GM21576 (cell line): ENCODE results near the gene ST6GALNAC1.

Source experiments
- ATAC-seq: cut with Tn5 transposase; IDR thresholded peaks from one replicate; pipeline ENCODE4 v1.9.1; 2021; ENCODE audit warnings: mild to moderate bottlenecking, moderate library complexity; ENCODE audit not compliant: unreplicated experiment

Gene ST6GALNAC1

DNA sequence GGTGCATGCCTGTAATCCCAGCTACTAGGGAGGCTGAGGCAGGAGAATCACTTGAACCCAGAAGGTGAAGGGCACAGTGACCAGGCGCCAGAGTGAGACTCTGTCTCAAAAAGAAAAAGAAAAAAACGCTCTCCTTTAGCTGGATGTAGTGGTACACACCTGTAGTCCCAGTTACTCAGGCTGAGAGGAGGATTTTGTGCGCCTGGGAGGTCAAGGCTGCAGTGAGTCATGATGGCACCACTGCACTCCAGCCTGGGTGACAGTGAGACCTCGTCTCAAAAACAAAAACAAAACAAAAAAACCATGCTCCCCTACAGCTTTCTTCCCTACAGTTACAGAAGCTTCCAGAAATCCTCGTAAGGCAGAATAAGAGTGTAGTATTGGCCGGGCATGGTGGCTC is 33.1 kb upstream of the ST6GALNAC1 start:
- ATAC-seq: no peak

DNA sequence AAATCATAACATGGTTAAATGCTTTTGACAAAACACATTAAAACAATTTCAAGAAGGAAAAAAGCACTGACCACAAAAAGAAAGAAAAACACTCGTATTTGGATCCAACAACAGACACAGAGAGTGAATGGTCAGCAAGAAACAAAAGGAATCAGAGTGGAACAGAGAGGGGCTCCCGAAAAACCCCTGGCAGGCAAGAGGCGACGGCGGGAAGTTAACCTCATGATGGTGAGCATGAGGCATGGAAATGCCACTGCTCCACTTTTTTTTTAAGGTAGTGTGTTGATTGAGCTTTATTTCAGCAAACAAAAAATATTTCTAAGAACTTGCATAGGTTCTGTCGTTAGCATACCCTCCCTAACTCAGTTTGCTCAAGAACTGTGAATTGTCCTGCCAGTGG is 32.1 kb upstream of the ST6GALNAC1 start:
- ATAC-seq: no peak

DNA sequence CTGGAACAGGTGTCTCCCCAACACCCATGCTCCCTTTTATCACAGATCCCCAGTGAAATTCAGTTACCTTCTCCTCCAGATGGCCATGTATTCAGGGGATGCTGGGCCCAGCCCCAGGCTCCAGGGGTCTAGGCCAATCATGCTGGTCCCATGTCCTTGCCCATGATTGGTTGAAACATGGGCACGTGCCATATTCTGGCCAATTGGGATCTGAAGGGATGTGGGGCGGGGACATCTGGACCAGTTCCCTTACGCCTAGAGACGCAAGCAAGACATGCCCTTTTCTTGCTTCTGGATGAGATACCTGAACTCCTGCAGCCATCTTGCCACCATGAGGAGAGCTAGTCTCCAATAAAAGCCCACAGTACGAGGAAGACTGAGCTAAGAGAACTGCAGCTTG is 31.0 kb upstream of the ST6GALNAC1 start:
- ATAC-seq: no peak

DNA sequence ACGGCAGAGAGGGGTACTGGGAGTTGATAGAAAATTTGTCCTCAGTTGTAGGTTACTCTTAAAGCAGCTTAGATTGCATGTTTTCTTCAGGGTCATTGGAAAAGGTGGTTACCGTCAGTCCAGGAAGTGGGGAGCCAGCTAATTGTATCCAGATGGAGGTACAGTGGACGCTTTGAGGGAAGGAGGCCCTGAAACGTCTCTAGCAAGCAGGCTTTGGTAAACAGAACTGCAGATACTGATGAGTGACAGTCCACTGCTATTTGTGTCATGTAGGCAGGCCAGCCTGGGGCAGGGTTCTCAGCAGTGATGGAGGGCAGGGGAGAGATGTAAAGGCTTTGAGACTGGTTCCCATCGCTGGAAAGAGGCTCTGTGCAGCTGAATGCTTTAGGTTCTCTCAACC is 30.2 kb upstream of the ST6GALNAC1 start:
- no peak for ATAC-seq

- ATAC-seq: no peak
Measured at GRCh38 chr17:76672892-76673291, 29.3 kb upstream of the ST6GALNAC1 start.

DNA sequence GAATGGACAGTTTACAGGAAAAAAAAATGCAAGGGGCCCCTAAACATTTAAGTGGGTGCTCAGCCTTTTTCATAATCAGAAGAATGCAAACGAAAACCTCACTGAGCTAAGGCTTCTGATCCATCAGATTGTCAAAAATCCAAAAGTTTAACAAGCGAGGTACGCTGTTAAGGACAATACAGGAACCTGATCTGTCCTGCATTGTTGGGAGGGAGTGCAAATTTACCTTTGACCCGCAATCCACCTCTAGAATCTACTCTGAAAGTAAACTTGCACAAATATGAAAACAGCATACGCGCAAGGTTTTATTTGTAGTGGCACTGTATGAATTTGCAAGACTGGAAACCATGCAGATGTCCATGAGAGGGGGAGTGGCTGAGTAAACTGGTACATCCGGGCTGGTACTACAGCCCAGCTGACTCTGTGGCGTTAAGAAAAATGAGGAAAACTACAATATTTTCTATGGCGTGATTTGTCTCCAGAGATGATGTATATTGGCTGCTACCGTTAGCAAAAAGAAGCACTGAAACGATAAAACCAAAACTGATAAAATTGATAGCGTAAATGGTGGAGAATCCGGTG is 28.8 kb upstream of the ST6GALNAC1 start:
- ATAC-seq: no peak

DNA sequence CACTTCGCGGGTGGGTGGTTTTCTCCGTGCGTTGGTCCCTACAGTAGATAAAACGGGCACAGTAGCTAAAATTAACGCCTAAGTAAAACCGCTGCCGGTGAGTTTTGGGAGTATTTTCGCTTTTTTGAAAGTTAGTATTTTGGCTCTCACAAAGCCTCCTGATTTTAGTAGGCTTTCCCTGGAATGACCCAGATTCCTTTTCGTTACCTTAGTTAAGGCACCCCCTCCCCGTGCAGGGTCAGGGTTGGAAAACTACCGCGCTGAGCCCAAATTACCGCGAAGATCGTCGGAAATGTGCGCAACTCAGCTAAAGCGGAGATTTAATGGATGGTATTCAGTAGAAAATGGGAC is 28.3 kb upstream of the ST6GALNAC1 start:
- ATAC-seq: peak; percentile 13

DNA sequence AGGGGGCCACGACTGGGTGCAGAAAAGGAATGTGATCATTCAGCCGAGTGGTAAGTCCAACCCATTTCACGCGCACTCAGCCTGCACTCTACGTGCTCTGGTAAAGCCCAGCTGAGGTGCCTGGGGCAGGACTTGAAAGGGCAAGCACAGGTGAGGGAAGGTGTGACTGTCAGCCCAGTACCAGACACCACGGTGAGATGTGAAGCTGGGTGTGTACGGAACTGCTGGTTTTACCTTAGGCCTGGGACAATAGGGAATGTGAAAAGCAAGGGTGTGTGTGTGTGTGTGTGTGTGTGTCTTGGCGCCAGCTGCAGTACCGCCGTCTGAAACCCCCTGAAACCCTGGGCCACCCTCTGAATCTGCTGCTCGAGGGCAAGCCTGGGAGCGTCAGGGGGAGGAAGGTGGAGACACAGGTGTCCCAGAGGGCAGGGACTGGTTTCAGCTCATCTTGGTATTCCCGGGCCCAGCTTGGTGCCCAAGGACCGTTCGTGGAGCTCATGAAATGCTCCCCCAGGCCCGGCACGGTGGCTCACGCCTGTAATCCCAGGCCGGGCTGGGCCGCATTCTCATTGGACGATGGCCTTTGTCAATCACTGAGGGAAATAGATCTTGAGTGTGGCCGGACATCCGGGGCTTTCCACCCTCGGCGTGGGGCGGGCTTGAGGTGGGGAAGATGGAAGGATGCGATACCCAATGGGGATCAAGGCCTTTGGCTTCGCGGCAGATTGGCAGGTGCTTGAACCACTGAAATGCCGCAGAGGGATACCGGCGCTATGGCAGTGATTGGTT is 27.8 kb upstream of the ST6GALNAC1 start:
- ATAC-seq: peak; percentile 98

- ATAC-seq: no peak
Measured at GRCh38 chr17:76670718-76671122, 27.2 kb upstream of the ST6GALNAC1 start.

- no peak for ATAC-seq
Measured at GRCh38 chr17:76670020-76670717, 26.6 kb upstream of the ST6GALNAC1 start.

DNA sequence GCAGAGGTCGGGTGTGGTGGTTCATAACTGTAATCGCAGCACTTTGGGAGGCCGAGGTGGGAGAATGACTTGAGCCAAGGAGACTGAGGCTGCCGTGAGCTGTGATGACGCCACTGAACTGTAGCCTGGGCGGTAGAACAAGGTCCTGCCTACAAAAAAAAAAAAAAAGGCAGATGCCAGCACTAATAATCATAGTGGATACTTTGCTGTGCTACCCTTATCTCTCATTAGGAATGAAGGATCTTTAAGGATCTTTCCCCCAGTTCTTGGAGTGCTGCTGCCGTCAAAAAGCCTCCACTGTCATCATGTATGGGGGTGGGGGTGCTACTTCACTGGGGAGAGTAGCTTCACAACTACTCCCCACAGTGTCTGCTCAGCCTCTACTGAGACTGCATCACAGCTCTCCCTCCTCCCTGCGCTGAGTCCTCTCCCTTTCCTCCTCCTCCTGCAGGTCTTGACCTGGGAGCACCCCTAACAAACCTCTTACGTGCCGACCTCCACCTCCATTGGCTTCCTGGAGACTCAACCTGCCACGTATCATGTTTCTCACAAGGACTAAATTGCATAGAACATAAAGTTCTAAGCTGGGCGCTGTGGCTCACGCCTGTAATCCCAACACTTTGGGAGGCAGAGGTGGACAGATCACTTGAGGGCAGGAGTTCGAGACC is 24.4 kb upstream of the ST6GALNAC1 start:
- ATAC-seq: no peak

GRCh38 chr17:76667491-76667755 is 23.9 kb upstream of the ST6GALNAC1 start:
- no peak for ATAC-seq

GRCh38 chr17:76660656-76661042 is 17.1 kb upstream of the ST6GALNAC1 start:
- no peak for ATAC-seq

DNA sequence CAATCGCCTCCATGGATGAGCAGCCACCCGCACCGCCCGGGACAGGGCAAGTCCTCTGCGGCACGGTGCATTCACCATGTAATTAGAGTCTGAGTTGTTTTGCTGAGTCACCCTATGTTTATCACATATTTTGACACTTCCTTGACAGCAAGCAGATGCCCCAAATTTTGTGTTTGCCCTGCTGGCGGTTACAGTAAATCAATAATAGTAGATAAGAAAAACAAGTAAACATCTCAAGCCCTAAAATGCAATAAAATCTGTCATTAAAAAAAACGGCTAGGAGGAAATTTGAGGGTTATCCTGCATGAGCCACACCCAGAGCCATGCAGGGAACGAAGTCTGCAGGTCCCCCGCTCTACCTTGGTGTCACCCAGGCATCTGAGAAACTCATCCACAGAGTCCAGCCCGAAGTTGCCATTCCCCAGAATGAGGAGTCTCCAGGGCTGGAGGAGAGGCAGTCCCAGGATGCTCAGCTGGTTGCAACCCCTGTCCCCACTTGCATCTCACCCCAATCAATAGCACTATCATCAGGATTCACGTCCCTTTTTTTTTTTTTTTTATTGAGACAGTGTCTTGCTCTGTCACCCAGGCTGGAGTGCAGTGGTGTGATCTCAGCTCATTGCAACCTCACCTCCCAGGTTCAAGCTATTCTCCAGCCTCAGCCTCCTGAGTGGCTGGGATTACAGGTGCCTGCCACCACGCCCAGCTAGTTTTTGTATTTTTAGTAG is 16.5 kb upstream of the ST6GALNAC1 start:
- ATAC-seq: no peak

- no peak for ATAC-seq
Measured at GRCh38 chr17:76658242-76658662, 14.7 kb upstream of the ST6GALNAC1 start.

DNA sequence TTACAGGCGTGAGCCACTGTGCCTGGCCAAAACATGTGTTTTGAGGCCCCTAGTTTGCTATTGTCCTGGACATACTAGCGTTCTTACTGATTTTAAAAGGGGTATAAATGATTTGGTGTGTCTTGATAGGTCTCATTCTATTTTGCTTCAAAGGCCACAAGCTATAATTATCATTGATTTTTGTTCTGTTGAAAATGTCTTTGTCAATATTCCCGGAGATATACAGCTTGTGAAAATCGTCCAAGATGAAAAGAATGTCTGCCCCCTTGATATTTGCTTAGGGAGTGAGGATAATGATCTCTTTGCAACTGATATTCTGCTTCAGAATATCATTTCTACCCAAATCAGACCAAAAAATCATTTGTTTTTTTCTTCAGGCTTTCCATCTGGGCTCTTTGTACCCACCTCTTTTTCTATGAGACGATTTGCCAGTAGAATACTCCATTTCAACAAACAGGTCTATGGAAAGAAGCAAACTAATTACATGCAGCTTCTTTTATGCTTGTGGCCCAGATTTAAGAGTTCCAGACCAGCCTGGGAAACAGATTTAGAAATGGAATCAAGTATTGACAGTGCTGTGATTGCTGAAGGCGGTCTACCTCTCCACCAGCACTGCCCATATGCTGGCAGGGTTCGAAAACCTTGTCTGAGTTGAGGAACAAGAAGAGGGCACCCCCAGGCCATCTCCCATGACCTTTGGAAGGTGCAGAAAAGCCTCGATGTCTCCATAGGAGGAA is 14.1 kb upstream of the ST6GALNAC1 start:
- no peak for ATAC-seq

GRCh38 chr17:76654408-76654807 is 10.9 kb upstream of the ST6GALNAC1 start:
- ATAC-seq: no peak

DNA sequence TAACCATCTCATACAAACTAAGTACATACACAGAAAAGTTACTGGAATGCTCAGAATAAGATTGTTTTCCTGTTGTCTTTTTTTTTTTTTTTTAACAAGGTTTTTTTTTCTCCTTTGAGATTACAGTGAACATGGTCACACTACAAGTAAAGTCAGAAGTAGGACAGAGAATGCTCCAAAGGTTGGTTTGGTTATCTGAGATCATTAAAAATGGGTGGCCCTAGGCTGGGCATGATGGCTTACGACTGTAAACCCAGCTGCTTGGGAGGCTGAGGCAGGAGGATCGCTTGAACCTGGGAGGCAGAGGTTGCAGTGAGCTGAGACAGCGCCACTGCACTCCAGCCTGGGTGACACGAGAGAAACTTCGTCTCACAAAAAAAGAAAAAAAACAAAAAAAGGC is 6.9 kb upstream of the ST6GALNAC1 start:
- no peak for ATAC-seq

GRCh38 chr17:76646712-76647111 is 3.2 kb upstream of the ST6GALNAC1 start:
- no peak for ATAC-seq

GRCh38 chr17:76645481-76645880 is 1.9 kb upstream of the ST6GALNAC1 start:
- no peak for ATAC-seq

- ATAC-seq: no peak
Measured at GRCh38 chr17:76644995-76645394, 1.4 kb upstream of the ST6GALNAC1 start.
